Neural cell (in vitro differentiated cells): ENCODE results near the gene DCUN1D2. TPM values are rescaled to one million over a fixed set of nuclear protein-coding genes. Genes with fewer than 3 reads are reported as not detected.

Source experiments
- H2AFZ ChIP-seq: fragments of 200-600, 300-800 bp; sonication (generic), shearing (Covaris generic); 2 replicates; pipeline ENCODE4 v1.6.0; 2014; ENCODE audit warnings: low read depth, mild to moderate bottlenecking, antibody characterized with exemption, low read length, moderate library complexity
- H3F3A ChIP-seq: fragments of 200-600 bp; shearing (Covaris generic); 2 replicates; pipeline ENCODE4 v1.6.1; 2016; ENCODE audit warnings: mild to moderate bottlenecking, moderate library complexity, mixed read lengths, antibody characterized with exemption, low read length; ENCODE audit not compliant: insufficient read depth, poor library complexity, severe bottlenecking
- H3K27ac ChIP-seq: fragments of 200-600, 300-800 bp; sonication (generic), shearing (Covaris generic); 2 replicates; pipeline ENCODE4 v1.5.1; 2014; ENCODE audit warnings: mild to moderate bottlenecking, low read length, moderate library complexity
- H3K27me3 ChIP-seq: fragments of 300-800, 200-600 bp; sonication (generic), shearing (Covaris generic); 2 replicates; pipeline ENCODE4 v1.6.0; 2014; ENCODE audit warnings: mild to moderate bottlenecking, low read depth, low read length, moderate library complexity; ENCODE audit not compliant: insufficient read depth
- H3K36me3 ChIP-seq: fragments of 300-800, 200-600 bp; sonication (generic), shearing (Covaris generic); 2 replicates; pipeline ENCODE4 v1.5.1; 2014; ENCODE audit warnings: mild to moderate bottlenecking, antibody characterized with exemption, low read length, moderate library complexity; ENCODE audit not compliant: insufficient read depth
- H3K4me2 ChIP-seq: fragments of 300-800, 200-600 bp; sonication (generic), shearing (Covaris generic); 2 replicates; pipeline ENCODE4 v1.6.0; 2014; ENCODE audit warnings: mild to moderate bottlenecking, low read length
- H3K4me3 ChIP-seq: fragments of 300-800, 200-600 bp; sonication (generic), shearing (Covaris generic); 2 replicates; pipeline ENCODE4 v1.5.1; 2014; ENCODE audit warnings: mild to moderate bottlenecking, low read length, moderate library complexity
- H3K79me2 ChIP-seq: fragments of 200-600 bp; shearing (Covaris generic); replicated peaks from 2 replicates; pipeline ENCODE4 v1.6.0; 2014; ENCODE audit warnings: mild to moderate bottlenecking, low read length, moderate library complexity; ENCODE audit not compliant: insufficient read depth
- H3K9ac ChIP-seq: fragments of 300-800, 200-600 bp; sonication (generic), shearing (Covaris generic); 2 replicates; pipeline ENCODE4 v1.6.1; 2016; ENCODE audit warnings: mild to moderate bottlenecking, low read length, mixed read lengths
- H3K9me2 ChIP-seq: fragments of 200-600 bp; shearing (Covaris generic); 2 replicates; pipeline ENCODE4 v1.6.1; 2016; ENCODE audit warnings: mild to moderate bottlenecking, low read length, mixed read lengths; ENCODE audit not compliant: insufficient read depth
- H3K9me3 ChIP-seq: fragments of 200-600, 300-800 bp; sonication (generic), shearing (Covaris generic); 2 replicates; pipeline ENCODE4 v1.6.1; 2016; ENCODE audit warnings: mild to moderate bottlenecking, mixed run types, low read length, moderate library complexity, mixed read lengths
- H4K20me1 ChIP-seq: fragments of 200-600 bp; shearing (Covaris generic); 2 replicates; pipeline ENCODE4 v1.6.1; 2016; ENCODE audit warnings: mild to moderate bottlenecking, mixed run types; ENCODE audit not compliant: insufficient read depth
- CTCF ChIP-seq: fragments of 450-650 bp; IDR thresholded peaks from 2 replicates; pipeline ENCODE4 v1.5.1; 2014; ENCODE audit warnings: antibody characterized with exemption, mild to moderate bottlenecking, moderate library complexity; ENCODE audit not compliant: poor library complexity, severe bottlenecking
- EP300 ChIP-seq: fragments of 450-650 bp; conservative IDR thresholded peaks from 2 replicates; pipeline ENCODE4 v1.6.1; 2014; ENCODE audit warnings: antibody characterized with exemption, mild to moderate bottlenecking, moderate library complexity; ENCODE audit not compliant: poor library complexity, severe bottlenecking
- EZH2 ChIP-seq: fragments of 200-600, 300-800 bp; shearing (Covaris generic), sonication (generic); IDR thresholded peaks from 2 replicates; pipeline ENCODE4 v1.6.1; 2014; ENCODE audit warnings: antibody characterized with exemption, low read length, borderline replicate concordance, mild to moderate bottlenecking; ENCODE audit not compliant: insufficient read depth, poor library complexity, severe bottlenecking
- MXI1 ChIP-seq: fragments of 450-650 bp; conservative IDR thresholded peaks from 2 replicates; pipeline ENCODE4 v1.6.1; 2014; ENCODE audit warnings: antibody characterized with exemption, mild to moderate bottlenecking; ENCODE audit not compliant: poor library complexity, severe bottlenecking
- POLR2AphosphoS5 ChIP-seq: IDR thresholded peaks from 2 replicates; pipeline ENCODE4 v1.6.1; 2012
- RAD21 ChIP-seq: fragments of 450-650 bp; conservative IDR thresholded peaks from 2 replicates; pipeline ENCODE4 v1.6.1; 2014; ENCODE audit warnings: antibody characterized with exemption, mild to moderate bottlenecking, moderate library complexity
- REST ChIP-seq: IDR thresholded peaks from 2 replicates; pipeline ENCODE4 v1.6.1; 2012; ENCODE audit warnings: borderline replicate concordance
- SMC3 ChIP-seq: fragments of 450-650 bp; conservative IDR thresholded peaks from 2 replicates; pipeline ENCODE4 v1.6.1; 2014; ENCODE audit warnings: antibody characterized with exemption, mild to moderate bottlenecking, moderate library complexity; ENCODE audit not compliant: poor library complexity
- TAF1 ChIP-seq: IDR thresholded peaks from 2 replicates; pipeline ENCODE4 v1.6.1; 2012; ENCODE audit warnings: low read depth
- polyA plus RNA-seq: library from polyadenylated mRNA; depleted of rRNA; stranded (reverse); fragments of >200 nt; gene quantifications from 2 replicates; pipeline ENCODE4 v1.2.3, GENCODE V29; 2014

Gene DCUN1D2
- polyA plus RNA-seq, 1 donor from 2014 or later, result 55.9 TPM

GRCh38 chr13:113425941-113426590, 64.4 kb downstream of the DCUN1D2 start:
- no peaks in the 10 kb centered on the region for H3K79me2 ChIP-seq
- H3K36me3 ChIP-seq, result no peaks in the 10 kb centered on the region

GRCh38 chr13:113423520-113424163, 66.9 kb downstream of the DCUN1D2 start:
- no peaks in the 10 kb centered on the region for H3K27me3 ChIP-seq
- H3K9me2 ChIP-seq, result no peaks in the 10 kb centered on the region
- H3F3A ChIP-seq, result no peaks in the 10 kb centered on the region
- H2AFZ ChIP-seq, result no peak overlapping the region
- H3K9ac ChIP-seq, result no peak overlapping the region
- no peaks in the 10 kb centered on the region for H3K79me2 ChIP-seq
- TF ChIP-seq EZH2 (no peak), TAF1 (no peak), POLR2AphosphoS5 (no peak), MXI1 (no peak), RAD21 (no peak), SMC3 (no peak), CTCF (no peak), REST (no peak)
- H3K9me3 ChIP-seq, result no peaks in the 10 kb centered on the region
- no peak overlapping the region for H3K4me2 ChIP-seq
- H3K4me3 ChIP-seq, result no peak overlapping the region
- H3K36me3 ChIP-seq, result no peaks in the 10 kb centered on the region
- no peaks in the 10 kb centered on the region for H4K20me1 ChIP-seq
- no peak overlapping the region for H3K27ac ChIP-seq

More at GRCh38 chr13:113425941-113426590, 64.4 kb downstream of the DCUN1D2 start:
- Histone ChIP-seq H2AFZ (no peak overlapping the region), H3K27ac (no peak overlapping the region), H3K9me2 (no peaks in the 10 kb centered on the region), H3K4me3 (no peak overlapping the region), H3K4me2 (no peak overlapping the region), H3K9ac (no peak overlapping the region), H3K27me3 (no peaks in the 10 kb centered on the region), H3K9me3 (no peaks in the 10 kb centered on the region), H3F3A (no peaks in the 10 kb centered on the region), H4K20me1 (no peaks in the 10 kb centered on the region)
- TF ChIP-seq TAF1 (no peak), REST (no peak), MXI1 (no peak), EZH2 (no peak), EP300 (no peak), RAD21 (no peak)
